HT-29 (cell line): ENCODE measurements around the gene PDE1C. TPM values are rescaled to one million over a fixed set of nuclear protein-coding genes. Genes with fewer than 3 reads are reported as not detected.
A peak's percentile ranks its signal among the peaks of the same experiment; 100 is the strongest.

ENCODE experiments used
- DNase-seq: peaks from one replicate; pipeline ENCODE4 v3.0.0-alpha.2; 2015; ENCODE audit warnings: low spot score
- total RNA-seq: library from RNA; depleted of rRNA; stranded (reverse); fragments of >200 nt; shearing (Covaris generic); gene quantifications from 2 replicates; pipeline ENCODE4 v1.2.3, GENCODE V29; 2014

The PDE1C gene
- total RNA-seq, 1 experiment from 2014 or later = not detected

DNA sequence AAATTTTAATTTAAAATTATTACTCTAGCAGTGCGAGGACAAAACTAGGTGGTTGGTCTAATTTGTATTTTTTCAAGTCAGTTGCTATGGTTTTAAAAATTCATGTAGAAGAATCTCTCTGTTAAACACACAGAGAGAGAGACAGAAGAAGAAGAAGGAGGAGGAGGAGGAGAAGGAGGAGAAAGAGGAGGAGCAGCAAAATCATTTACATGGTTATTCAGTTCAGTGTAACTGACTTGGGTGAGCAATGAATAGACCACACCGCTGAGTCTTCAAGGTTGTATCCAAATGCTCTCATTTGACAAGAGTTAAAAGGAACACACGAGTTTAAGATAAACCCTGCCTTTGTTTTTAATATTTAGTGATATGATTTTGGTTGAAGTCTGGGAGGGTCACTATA lies 131.1 kb downstream of the PDE1C start:
- no peak for DNase-seq

DNA sequence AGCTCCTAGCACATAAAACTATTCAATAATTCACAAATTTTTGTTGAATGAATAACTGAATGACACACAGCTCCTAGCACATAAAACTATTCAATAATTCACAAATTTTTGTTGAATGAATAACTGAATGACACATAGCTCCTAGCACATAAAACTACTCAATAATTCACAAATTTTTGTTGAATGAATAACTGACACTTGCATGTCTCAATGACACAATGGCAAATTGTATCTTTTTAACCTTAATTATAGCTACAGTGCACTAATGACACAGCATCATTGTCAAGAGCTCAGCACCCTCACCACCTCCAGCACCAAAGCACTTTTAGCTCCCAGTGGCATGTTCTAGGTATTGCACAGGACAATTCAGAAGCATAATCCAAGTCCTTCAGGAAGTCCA lies 131.6 kb downstream of the PDE1C start:
- DNase-seq = peak; percentile 14

DNA sequence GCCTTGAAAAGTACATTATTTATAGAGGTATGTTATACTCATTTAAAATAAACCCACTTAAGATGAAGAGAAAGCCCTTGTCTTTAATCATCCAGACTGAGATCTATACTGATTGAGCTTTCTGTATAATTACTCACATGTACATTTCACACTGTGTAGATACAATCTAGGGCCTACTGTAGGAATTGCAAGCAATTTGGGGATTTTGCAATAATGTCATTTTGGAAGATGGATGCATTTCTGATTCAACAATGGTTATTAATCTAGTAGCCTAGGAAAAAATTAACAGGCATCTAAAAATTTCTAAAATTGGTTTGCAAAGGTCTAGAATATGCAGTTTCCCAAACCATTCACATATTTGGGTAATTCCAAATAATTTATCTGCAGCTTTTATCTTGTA lies 132.2 kb downstream of the PDE1C start:
- DNase-seq = no peak

DNA sequence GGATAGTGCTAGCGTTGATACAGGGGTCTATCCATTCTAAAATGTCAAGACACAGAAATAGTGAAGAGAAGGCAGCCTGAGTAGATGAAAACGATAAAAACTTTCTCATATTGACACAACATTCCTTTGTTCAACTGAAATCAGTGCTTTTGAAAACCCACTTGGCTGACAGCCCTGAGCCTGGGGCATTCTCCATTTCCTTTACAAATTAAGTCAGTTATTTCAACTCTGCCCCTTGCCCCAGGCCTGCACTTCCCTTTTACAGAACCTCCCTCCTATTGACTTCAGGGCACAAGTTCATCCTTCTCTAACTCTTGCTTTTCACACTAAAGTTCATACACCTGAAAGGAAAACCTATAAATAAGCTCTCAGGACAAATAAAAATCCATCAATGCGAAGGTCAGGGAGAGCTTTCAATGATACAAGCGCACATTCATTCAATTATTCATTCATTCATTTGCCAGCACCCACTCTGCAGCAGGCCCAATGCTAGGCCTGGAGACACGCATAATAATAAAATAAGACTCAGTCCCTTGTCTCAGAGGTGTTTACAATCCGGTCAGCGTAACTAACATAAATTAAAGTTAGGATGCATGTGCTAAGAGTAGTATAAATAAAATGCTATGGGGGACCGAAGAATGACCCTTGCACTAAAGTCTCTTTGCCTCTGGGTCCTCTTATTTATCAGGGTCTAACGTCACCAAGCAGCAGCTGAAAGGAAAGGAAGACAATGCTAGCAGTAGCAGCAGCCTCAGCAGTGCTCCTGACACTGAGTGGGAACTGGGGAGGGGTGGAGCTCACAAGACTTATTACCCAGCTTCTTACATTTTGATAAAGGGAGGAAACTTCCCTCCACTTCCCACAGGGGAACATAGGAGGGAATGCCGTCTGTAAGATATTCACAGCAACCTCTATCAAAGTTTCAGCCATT lies 134.8 kb downstream of the PDE1C start:
- no peak for DNase-seq

DNA sequence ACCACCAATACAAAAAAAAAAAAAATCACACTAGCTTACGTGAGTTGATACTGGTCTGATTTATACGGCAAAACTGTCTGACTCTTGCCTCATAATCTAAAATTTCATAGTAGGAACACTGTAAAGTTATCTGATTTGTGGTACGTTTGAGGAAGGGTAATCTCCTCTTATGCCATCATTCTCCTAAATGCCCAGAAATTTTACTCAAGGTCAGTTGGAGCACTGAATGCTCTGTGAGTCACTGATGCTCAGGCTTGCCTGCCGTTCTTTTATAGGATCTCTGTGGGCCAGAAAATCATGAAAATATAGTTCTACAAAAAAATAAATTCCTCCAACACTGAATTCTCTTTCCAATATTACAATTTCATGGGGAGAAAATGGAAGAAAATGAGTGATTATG lies 135.7 kb downstream of the PDE1C start:
- DNase-seq = no peak

DNA sequence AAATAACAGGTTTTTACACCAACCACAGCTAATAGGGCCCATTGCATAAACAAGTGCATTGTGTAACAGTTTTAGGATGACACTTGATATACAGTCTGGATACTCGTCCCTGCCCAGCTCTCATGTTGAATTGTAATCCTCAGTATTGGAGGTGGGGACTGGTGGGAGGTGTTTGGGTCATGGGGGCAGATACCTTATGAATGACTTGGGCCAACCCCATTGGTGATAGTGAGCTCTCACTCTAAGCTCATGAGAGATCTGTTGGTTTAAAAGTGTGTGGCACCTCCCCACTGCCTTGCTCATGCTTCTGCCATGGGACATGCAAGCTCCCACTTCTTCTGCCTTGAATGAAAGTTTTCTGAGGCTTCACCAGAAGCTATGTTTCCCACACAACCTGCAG lies 136.7 kb downstream of the PDE1C start:
- no peak for DNase-seq

DNA sequence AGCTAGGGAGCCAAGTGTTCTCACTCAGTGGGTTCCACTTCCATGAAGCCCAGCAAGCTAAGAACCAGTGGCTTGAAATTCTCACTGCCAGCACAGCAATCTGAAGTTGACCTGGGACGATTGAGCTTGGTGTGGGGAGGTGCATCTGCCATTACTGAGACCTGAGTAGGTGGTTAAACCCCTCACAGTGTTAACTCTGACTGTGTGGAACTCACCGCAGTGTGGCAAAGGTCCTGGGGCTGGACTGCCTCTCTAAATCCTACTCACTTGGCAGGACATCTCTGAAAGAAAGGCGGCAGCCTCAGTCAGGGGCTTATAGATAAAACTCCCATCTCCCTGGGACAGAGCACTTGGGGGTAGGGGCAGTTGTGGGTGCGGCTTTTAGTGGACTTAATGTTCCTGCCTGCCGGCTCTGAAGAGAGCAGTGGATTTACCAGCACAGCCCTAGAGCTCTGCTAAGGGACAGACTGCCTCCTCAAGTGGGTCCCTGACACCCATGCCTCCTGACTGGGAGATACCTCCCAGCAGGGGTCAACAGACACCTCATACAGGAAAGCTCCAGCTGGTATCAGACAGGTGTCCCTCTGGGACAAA lies 143.1 kb downstream of the PDE1C start:
- DNase-seq = no peak

DNA sequence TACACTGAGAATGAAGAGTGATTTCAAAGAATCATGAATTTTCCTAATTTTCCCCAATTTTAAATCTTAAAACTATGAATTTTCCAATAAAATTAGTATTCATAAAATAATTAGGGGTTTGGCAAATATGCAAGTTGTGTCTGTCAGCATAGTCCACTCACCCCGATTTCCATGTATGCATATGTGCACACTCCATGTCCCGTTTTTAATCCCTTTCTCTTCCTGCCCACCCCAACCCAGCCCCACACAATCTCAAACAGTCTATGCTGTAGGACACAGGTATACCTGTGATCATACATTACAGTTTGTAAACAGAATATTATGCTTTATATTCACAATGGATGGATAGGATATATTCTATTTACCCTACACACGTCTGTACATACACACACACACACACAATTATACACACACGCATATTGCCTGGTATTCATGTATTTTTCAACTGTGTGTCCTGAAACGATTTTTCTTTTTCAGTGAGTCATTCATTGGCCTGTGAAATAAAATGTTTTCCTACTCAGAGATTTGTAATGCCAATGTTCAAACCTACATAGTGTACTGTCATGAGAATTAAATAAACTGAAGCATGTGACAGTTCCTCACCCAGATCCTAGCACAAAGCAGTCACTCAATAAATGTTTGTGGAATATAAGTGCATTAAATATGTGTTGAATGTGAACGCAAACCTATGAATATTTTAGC lies 144.3 kb downstream of the PDE1C start:
- no peak for DNase-seq

DNA sequence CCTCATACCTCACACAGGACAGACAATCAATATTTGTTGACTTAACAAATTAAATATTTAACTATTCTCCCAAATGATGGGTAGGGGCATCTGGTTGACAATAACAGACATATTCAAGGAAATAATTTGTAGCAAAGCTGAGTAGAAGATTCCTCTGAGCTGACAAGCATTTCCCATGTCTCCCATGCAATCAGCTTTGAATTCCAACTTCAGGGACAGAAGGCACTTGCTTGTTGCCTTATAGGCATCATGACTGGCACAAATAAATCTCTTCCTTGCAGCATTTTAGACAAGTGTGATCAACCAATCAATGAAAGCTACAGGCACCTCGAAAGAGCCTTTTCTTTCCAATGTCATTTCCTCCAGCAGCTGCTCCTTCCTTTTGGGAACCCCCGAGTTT lies 146.0 kb downstream of the PDE1C start:
- no peak for DNase-seq

DNA sequence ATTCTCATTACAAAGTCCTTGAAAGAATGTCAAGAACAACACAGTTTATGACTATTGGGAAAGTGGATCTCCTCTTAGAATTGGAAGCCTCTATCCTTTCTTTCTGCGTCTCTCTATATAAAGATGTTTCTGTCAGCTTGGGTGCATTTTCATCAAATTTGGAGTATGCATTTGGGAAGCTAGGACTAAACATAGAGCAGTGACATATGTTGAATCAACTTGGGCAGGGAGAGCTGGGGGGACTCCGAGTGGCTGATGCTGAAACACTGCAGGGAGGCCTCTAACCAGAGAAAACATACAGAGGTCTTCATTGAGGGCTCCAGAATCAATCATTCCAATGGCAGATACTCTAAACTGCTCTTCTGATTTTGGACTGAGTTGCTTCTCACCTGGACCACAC lies 147.4 kb downstream of the PDE1C start:
- DNase-seq = no peak

DNA sequence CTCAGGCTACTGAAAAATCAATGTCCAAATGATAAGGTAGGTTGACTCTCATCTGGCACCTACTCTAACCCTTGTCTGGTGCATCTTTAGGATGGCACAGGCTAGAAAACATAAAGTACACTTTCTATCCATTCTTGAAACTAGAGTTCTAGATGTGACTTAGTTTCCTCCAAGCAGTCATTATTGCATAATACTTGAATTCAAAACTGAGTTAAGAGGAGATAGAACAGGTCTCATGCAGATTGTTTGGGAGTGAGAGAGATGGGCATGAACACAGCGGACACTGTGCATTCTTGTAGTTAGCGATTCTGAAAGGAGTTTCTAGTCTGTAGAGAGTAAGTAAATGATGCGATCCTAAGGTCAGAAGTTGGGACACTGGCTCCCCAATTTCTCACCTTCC lies 149.2 kb downstream of the PDE1C start:
- DNase-seq = no peak

DNA sequence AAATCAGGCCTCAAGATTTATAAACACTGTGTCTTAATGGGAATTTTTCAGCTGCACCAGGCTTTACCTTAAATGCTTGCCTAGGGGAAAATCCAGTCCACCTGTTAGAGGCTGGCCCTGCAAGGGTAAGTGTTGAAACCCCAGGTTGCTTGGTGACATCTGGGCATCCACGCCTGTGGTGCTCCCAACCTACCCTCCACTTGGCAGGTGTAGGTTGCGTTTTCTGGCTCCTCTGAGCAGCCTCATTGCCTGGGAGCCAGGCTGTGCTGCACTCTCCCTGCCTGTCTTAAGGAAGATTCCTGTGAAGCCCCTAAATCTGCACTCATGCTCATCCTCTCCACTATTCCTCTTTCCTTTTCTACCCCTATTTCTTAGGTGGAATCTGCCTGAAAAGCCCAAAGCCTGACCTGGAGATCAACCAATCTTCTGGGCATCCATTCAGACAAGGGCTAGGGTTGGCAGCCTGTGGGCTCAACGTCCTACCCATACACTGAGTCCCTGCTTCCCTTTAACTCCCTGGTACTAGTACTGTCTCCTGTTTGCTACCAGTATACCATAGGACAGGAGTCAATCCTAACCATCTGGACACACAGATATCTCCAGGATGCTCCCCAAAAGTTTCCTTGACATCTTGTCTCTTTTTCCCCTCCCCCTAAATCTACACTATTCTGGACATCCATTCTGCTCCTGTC lies 150.4 kb downstream of the PDE1C start:
- DNase-seq = no peak

DNA sequence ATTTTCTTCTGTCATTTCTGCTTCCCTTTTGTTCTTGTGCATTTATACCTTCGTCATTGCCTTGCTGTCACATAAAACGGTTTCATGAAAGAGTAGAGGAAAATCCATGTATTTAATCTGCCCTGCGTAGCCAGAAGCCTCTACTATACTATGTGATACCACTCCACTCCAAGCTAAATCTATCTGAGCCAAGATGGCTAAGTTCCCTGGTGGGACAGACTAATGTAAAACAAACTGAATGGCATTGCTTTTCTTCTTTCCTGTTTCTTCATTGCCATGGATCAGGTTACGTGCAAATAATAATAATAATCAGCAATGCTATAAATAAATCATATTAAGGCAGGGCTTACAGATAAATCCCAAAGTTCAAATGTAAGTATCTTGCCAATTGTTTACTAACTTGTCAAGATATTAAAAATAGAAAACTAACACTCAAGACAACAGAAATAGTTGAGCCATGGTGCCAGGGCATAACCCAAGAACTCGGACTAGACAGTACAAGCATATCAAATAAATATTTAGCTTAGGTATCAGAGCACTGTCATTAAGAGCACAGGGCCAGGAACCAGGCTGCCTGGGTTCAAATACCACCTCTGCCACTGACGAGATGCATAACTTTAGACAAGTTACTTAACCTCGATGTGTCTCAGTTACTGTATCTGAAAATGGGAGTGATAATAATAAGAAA lies 151.4 kb downstream of the PDE1C start:
- DNase-seq = no peak

DNA sequence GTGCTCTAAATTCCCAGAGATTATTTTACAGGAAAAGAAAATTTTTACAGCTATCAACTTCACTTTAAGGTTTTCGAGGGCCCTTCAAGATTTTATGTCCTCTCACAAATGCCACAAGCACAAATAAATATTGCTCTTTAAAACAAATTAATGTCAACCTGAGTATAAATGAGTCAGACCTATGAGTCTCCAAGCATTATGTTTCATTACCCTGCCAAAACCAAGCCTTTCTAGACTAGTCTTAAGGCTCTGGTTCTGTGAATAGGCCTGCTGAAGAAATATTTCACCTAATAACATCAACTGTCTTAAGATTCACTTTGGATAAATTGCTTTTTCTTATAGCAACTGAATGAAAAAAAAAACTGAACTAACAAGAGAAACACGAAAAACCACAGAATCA lies 153.0 kb downstream of the PDE1C start:
- no peak for DNase-seq

DNA sequence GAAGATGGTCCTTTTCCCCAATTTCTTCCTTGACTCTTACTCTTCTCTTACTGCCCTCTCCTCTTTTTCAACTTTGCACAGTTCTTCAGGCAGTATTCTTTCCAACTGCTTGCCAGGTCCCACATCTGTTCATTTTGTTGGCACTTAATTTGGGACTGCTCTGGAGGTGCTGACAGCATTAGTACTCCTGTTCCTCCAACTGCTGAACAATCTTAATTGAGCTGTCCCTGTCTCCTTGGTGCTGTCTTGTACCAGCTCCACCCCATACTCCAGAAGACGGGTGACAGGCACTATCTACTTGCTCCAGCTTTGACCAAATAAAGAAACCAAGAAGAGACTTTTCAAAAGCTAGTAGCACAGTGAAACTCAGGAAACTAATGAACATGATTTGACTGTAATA lies 160.0 kb downstream of the PDE1C start:
- DNase-seq = no peak

DNA sequence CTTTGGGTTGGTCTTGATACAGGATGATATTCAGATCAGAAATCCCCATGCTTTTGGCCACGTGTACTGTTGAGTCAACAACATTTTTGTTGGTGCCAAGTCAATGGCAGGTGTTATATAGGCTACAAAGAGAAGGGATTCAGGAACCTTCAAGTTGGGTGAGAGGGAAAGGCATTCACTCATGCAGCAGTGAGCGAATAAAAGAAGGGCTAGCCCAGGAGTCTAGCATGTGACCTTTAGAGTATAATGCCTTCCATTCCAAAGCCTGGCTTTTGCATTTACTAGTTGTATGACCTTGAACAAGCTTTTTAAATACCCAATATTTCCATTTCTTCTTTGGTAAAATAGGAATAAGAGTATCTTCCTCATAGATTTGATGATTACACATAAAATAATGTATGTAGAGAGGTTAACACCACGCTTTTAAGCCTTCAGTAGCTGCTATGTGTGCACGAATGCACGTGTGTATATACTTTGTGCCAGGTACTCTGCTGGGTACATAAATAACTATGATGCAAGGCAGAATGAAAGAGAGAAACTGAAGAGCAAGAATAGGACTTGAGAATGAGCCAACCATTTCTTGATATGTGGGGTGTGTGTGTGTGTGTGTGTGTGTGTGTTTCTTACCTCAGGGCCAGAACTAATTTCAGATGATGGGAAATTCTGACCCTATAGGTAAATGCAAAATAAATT lies 163.6 kb downstream of the PDE1C start:
- no peak for DNase-seq

DNA sequence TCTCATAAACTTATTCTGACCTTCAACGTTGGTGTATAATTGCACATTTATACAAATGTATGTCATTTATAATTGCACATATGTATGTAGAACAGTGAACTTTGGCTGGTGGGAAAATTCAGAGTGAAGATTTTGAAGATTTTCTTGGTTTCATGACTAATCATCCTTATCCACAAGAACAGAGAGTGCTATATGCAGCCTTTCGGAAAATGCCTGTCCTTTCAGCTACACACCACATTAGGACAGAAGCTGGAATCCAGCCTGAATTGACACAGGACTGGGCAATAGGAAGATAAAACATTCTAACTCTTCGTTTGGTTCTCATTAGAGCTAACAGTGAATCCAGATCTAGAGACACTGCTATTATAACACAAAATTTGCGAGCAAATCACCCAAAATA lies 166.2 kb downstream of the PDE1C start:
- DNase-seq = no peak

DNA sequence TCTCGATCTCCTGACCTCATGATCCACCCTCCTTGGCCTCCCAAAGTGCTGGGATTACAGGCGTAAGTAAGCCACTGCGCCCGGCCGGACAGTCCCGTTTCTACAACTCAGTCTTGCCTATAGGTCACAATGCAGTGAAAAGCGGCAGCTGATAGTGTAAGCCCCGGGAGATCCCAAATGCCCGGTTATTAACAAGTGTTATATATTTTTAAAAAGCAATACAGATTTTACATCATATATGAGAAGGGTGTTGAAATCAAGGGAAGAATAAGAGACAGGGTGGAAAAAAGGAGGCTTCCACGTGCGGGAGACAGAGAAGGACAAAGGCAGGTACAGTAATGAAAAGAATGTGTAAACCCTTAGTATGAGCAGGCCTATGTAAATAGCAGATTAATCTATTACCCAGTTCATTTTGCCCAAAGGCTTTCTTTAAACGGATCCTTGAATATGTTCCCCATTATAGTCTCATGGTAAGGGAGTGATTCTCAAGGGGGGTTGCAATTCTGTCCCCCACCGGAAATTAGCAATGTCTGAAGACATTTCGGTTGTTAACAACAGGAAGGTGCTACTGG lies 170.8 kb downstream of the PDE1C start:
- no peak for DNase-seq

DNA sequence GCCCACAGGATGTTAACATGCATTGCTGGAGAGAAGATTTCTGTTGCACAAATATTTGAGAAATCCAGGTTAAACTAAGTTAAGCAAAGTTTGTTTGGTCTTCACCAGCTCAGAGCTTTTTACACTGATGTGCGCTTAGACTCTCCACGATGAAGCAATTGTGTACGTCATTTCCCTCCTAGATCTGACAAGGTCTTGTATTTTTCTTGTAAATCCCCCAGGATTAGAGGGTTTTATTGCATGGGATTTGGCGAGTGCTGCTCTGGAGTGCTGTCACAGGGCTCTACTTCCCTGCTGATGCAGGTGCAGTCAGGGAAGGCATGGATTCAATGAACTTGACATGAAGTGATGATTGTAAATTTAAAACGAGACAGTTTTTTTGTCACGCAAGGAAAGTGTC lies 173.3 kb downstream of the PDE1C start:
- DNase-seq = no peak

DNA sequence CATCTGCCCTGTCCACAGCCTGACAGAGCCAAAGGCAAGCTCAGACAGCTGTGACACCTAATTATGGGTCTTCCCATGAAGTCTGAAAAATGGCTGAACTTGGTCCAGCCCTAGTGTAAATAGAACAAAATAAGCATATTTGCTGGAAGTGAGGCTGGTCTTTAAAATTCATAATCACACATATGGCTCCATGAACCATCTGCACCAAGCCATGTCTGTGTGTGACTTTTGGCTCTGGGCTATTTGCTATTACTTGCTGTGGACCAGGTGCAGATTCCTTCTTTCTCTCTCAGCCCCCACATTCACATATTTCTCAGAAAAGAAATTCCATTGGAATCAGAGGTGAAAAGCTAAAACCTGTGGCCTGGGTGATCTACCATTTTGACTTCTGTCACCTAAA lies 175.9 kb downstream of the PDE1C start:
- DNase-seq = no peak

DNA sequence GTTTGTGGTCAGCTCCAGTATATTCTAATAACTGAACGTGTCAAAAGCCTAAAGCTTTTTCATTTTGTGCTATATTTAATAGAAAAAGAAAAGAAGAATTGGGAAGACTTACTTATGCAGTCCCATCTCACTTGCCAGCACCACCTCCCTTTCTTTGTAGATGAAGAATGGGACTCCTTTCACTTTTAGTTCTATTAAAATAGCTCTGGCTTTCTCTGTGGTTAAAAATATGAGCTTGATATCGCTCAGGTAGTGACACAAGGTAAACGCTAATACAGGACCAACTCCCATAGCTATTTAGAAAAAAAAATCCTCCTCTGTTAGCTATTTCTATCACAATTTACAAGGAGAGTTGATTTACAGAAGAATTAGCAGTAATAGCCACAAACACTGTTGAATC lies 176.8 kb downstream of the PDE1C start:
- no peak for DNase-seq
